Ishikawa (cell line): ENCODE data around the gene TMEM161A.

Experiments
- CEBPB ChIP-seq: IDR thresholded peaks from 2 replicates; pipeline ENCODE4 v1.6.1; 2012
- EP300 ChIP-seq: IDR thresholded peaks from 2 replicates; pipeline ENCODE4 v1.6.1; 2012; ENCODE audit warnings: borderline replicate concordance
- FOXM1 ChIP-seq: IDR thresholded peaks from 2 replicates; pipeline ENCODE4 v1.6.1; 2012; ENCODE audit warnings: low read depth, borderline replicate concordance
- MAX ChIP-seq: IDR thresholded peaks from 2 replicates; pipeline ENCODE4 v1.6.1; 2012
- RAD21 ChIP-seq: IDR thresholded peaks from 2 replicates; pipeline ENCODE4 v1.6.1; 2012; ENCODE audit warnings: low read depth
- REST ChIP-seq: IDR thresholded peaks from 2 replicates; pipeline ENCODE4 v1.6.1; 2012; ENCODE audit warnings: low read depth, mild to moderate bottlenecking
- TEAD4 ChIP-seq: IDR thresholded peaks from 2 replicates; pipeline ENCODE4 v1.6.1; 2012
- YY1 ChIP-seq: IDR thresholded peaks from 2 replicates; pipeline ENCODE4 v1.6.1; 2012; ENCODE audit warnings: low read depth
- TF ChIP-seq, protein P1 (sequence below): IDR thresholded peaks from 2 replicates; pipeline ENCODE4 v1.6.1; 2012

GRCh38 chr19:19103167-19103566 is 35.1 kb downstream of the TMEM161A start:
- TF ChIP-seq EP300 (no peak), FOXM1 (no peak), TEAD4 (no peak), YY1 (no peak), REST (no peak), RAD21 (no peak), MAX (no peak), CEBPB (no peak)
- TF ChIP-seq, protein P1, sequence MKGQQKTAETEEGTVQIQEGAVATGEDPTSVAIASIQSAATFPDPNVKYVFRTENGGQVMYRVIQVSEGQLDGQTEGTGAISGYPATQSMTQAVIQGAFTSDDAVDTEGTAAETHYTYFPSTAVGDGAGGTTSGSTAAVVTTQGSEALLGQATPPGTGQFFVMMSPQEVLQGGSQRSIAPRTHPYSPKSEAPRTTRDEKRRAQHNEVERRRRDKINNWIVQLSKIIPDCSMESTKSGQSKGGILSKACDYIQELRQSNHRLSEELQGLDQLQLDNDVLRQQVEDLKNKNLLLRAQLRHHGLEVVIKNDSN: no peak
